ENCODE results near the gene GET4. TPM values are rescaled to one million over a fixed set of nuclear protein-coding genes. Genes with fewer than 3 reads are reported as not detected.

The GET4 gene
- total RNA-seq, 1 experiment from 2014 or later, result 120 TPM

- Histone ChIP-seq H4K20me1 (ENCODE audit: insufficient read depth) (peaks cover 12% of the 10 kb centered on the region), H3K27ac (no peak overlapping the region), H3K4me1 (replicated peaks; ENCODE audit: insufficient read depth) (peaks cover 4% of the 10 kb centered on the region), H2AFZ (no peak overlapping the region), H3K9me2 (ENCODE audit: insufficient read depth) (no peaks in the 10 kb centered on the region), H3K4me2 (no peak overlapping the region), H3K36me3 (ENCODE audit: low read depth) (peaks cover 4% of the 10 kb centered on the region; the same call in 1 of the 2 replicates), H3K27me3 (ENCODE audit: insufficient read depth, low read depth) (no peaks in the 10 kb centered on the region), H3F3A (ENCODE audit: insufficient read depth, low read depth) (peaks cover 14% of the 10 kb centered on the region; the same call in 1 of the 2 replicates), H3K79me2 (ENCODE audit: low read depth) (no peaks in the 10 kb centered on the region), H3K4me3 (no peak overlapping the region), H3K9me3 (ENCODE audit: insufficient read depth, low read depth) (no peaks in the 10 kb centered on the region)
- ChIA-PET CTCF (no interaction called here), POLR2A (ENCODE audit: unreplicated experiment) (no interaction called here)
- DNase-seq, result no peak
- BruUV-seq (replicated peaks), result TSS peak; percentile 11
- TF ChIP-seq EZH2 (IDR thresholded peaks at IDR 0.05; ENCODE audit: low read depth), result no peak
- TF ChIP-seq CTCF (conservative IDR thresholded peaks at IDR 0.05), result no peak
- intact Hi-C loops (cut with micrococcal nuclease; ENCODE audit: unreplicated experiment), result no loop called here
These were observed 22.1 kb downstream of the GET4 start for GRCh38 chr7:898460-898854.

- intact Hi-C loops (cut with micrococcal nuclease; ENCODE audit: unreplicated experiment), result no loop called here
- Histone ChIP-seq H3K4me3 (no peak overlapping the region), H3K36me3 (ENCODE audit: low read depth) (peaks cover under 1% of the 10 kb centered on the region; the same call in 1 of the 2 replicates), H3K27ac (no peak overlapping the region), H3K4me1 (replicated peaks; ENCODE audit: insufficient read depth) (peaks cover 4% of the 10 kb centered on the region), H3K9me3 (ENCODE audit: insufficient read depth, low read depth) (no peaks in the 10 kb centered on the region), H3K79me2 (ENCODE audit: low read depth) (no peaks in the 10 kb centered on the region), H3K27me3 (ENCODE audit: insufficient read depth, low read depth) (no peaks in the 10 kb centered on the region), H2AFZ (no peak overlapping the region), H3K4me2 (no peak overlapping the region), H4K20me1 (ENCODE audit: insufficient read depth) (peaks cover 8% of the 10 kb centered on the region), H3F3A (ENCODE audit: insufficient read depth, low read depth) (peaks cover 14% of the 10 kb centered on the region; the same call in 1 of the 2 replicates), H3K9me2 (ENCODE audit: insufficient read depth) (no peaks in the 10 kb centered on the region)
- TF ChIP-seq CTCF (conservative IDR thresholded peaks at IDR 0.05) (no peak), EZH2 (IDR thresholded peaks at IDR 0.05; ENCODE audit: low read depth) (no peak)
- ChIA-PET CTCF (no interaction called here), POLR2A (ENCODE audit: unreplicated experiment) (no interaction called here)
- BruUV-seq (replicated peaks), result no TSS peak
- DNase-seq, result no peak
These were observed 22.7 kb downstream of the GET4 start for GRCh38 chr7:898855-899681.

- intact Hi-C loops (cut with micrococcal nuclease; ENCODE audit: unreplicated experiment), result loop anchor here (2.0 kb wide), 1 partner anchor 23 kb away; the partner anchor contains the start of gene GET4
- Histone ChIP-seq H3K79me2 (ENCODE audit: low read depth) (no peaks in the 10 kb centered on the region), H4K20me1 (ENCODE audit: insufficient read depth) (peaks cover 8% of the 10 kb centered on the region), H3K27ac (no peak overlapping the region), H3K9me3 (ENCODE audit: insufficient read depth, low read depth) (no peaks in the 10 kb centered on the region), H3K36me3 (ENCODE audit: low read depth) (no peaks in the 10 kb centered on the region), H3K9me2 (ENCODE audit: insufficient read depth) (no peaks in the 10 kb centered on the region), H2AFZ (no peak overlapping the region), H3K4me3 (no peak overlapping the region), H3F3A (ENCODE audit: insufficient read depth, low read depth) (peaks cover 14% of the 10 kb centered on the region; the same call in 1 of the 2 replicates), H3K4me2 (no peak overlapping the region), H3K27me3 (ENCODE audit: insufficient read depth, low read depth) (no peaks in the 10 kb centered on the region), H3K4me1 (replicated peaks; ENCODE audit: insufficient read depth) (peaks cover 4% of the 10 kb centered on the region)
- TF ChIP-seq EZH2 (IDR thresholded peaks at IDR 0.05; ENCODE audit: low read depth) (no peak), CTCF (conservative IDR thresholded peaks at IDR 0.05) (no peak)
- no TSS peak for BruUV-seq (replicated peaks)
- ChIA-PET POLR2A (ENCODE audit: unreplicated experiment) (no interaction called here), CTCF (no interaction called here)
- DNase-seq, result no peak
These were observed 23.5 kb downstream of the GET4 start for GRCh38 chr7:899806-900205.
